HG02642 (cell line): ENCODE results near the gene SERPINA10.

Experiments used
- ATAC-seq: cut with Tn5 transposase; IDR thresholded peaks from one replicate; pipeline ENCODE4 v1.9.1; 2021; ENCODE audit warnings: mild to moderate bottlenecking; ENCODE audit not compliant: unreplicated experiment, poor library complexity

The SERPINA10 gene

GRCh38 chr14:94292872-94293577 is at the start of gene SERPINA10:
TSS of gene SERPINA10 (minus strand) at chr14:94293268. CDS start at chr14:94290593, 2,675 bp downstream.
- no peak for ATAC-seq

DNA sequence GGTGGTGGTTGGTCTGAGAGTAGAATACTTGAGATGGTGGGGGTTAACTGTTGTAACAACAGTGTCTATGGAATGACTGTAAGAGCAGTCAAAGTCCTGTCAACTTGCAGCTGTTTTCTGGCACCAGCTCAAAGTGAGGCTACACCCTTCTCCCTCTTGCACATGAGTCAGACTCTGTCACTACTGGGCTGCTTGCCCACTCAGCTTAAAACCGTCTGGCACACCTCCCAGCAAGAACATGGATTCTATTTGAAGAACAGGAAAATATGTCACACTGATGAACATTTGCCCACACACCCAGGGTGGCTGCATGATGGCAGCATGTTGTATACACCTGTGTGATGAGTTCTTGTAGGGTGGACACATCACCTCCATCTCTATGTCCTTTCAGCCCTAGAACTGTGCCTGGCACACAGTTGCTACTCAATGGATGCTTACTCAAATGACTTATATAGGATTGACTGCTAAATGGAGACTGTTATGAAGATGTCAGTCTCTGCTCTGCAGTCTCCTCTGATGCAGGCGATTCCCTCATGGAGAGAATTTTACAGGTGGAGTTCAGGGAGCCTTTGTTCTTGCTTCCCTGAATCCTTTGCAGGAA is 49.4 kb upstream of the SERPINA10 start:
- ATAC-seq: no peak

GRCh38 chr14:94341656-94342333 is 48.7 kb upstream of the SERPINA10 start:
- ATAC-seq: no peak

GRCh38 chr14:94340533-94340932 is 47.5 kb upstream of the SERPINA10 start:
- ATAC-seq: no peak

GRCh38 chr14:94338023-94338422 is 45.0 kb upstream of the SERPINA10 start:
- ATAC-seq: no peak

DNA sequence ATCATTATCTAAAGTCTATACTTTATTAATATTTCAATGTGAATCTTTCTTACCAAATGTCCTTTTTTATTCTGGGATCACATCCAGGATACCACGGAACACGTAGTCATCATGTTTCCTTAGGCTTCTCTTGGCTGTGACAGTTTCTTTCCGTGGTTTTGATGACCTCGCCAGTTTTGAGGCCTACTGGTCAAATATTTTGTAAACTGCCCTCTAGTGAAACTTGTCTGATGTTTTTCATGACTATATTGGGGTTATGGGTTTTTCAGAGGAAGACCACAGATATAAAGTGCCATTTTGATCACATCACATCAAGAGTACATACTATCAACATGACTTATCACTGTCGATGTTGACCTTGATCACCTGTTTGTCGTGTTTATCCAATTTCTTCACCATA is 44.2 kb upstream of the SERPINA10 start:
- no peak for ATAC-seq

DNA sequence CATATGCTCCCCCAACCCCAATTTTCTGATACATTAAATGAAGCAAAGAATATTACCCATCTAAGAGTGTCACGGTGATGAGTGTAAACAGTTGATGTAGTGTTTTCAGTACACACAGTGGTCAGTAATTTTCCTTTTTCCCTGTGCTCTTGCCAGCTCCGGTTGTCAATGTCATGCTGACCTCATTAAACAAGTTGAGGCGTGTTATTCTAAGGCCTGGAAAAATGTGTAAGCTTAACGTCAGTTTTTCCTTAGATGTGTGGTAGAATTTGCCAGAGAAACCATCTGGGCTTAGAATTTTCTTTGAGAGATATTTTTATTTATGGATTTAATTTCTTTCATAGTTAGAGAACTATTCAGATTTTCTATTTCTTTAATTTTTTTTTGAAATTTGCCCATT is 41.8 kb upstream of the SERPINA10 start:
- no peak for ATAC-seq

GRCh38 chr14:94332587-94332986 is 39.5 kb upstream of the SERPINA10 start:
- ATAC-seq: no peak

DNA sequence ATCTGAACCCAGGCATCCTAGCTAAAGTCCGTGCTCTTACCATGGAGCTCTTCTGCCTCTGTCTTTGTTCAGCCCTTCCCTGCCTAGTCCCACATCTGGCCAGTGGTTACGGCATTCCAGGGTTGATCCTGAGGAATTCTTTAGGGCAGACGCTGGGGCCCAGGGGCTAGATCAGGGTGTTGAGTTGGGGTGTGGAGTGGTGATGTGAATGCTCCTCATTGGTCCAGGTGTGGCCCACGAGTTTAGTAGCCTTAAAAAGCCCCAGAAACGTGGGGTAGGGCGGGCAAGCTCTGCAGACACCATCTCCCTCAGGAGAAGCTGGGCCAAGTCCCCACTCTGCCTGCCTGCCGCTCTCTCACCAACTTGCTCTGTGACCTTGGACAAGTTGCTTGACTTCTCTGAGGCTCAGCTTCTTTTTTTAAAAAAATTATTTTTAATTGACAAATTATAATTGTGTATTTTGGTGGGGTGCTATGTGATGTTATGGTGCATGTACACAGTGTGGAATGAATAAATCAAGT is 39.1 kb upstream of the SERPINA10 start:
- ATAC-seq: no peak

DNA sequence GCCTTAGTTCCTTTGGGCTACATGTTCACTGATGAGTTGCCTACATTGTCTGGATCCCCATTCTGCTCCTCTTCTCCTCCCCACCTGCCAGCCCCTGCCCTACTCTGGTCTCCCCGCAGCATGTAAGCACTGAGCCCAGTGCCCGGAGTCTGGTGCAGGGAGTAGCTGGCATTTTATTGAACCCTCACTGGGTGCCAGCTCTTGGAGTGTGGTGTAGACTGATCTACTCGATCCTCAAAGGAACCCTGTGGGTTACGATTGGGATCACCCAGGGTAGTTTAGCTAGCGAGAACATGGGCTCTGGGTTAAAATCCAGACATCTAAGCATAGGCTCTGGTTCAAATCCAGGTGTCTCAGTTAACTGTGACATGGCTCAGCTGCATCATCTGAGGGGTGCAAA is 38.4 kb upstream of the SERPINA10 start:
- ATAC-seq: no peak

- ATAC-seq: no peak
Measured at GRCh38 chr14:94330857-94331256, 37.8 kb upstream of the SERPINA10 start.

- ATAC-seq: no peak
Measured at GRCh38 chr14:94330432-94330831, 37.4 kb upstream of the SERPINA10 start.

DNA sequence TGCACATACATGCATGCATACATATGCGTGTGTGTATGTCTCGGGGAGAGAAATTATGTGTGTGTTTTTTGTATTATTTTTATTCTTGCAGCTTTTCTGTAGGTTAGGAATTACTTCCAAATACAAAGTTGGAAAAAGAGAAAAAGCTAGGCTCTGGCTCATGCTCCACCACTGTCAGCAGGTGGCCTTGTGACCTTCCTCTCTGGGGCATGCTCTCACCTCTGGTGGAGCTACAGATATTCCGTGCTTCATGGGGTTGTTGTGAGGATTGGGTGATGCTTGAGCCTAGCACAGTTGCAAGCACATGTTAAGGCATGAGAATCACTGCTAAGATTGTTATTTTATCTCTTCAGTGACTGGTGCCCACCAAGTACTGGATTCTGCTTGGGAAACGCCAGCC is 36.8 kb upstream of the SERPINA10 start:
- no peak for ATAC-seq

DNA sequence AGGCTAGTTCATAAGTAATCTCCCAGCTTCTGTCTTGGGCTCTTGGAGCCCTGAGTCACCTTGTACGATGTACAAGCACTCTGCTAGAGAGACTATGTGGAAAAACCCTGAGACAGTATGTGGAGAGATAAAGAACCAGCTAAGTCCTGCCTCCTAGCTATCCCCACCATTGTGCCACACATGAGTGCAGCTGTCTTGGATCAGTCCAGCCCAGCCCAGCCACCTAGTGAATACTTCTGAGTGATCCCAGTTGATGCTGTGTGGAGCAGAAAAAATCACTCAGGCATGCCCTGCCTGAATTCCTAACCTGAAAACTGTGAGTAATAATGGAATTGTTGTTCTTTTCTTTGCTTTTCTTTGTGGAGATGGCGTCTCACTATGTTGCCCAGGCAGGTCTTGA is 35.1 kb upstream of the SERPINA10 start:
- ATAC-seq: no peak

DNA sequence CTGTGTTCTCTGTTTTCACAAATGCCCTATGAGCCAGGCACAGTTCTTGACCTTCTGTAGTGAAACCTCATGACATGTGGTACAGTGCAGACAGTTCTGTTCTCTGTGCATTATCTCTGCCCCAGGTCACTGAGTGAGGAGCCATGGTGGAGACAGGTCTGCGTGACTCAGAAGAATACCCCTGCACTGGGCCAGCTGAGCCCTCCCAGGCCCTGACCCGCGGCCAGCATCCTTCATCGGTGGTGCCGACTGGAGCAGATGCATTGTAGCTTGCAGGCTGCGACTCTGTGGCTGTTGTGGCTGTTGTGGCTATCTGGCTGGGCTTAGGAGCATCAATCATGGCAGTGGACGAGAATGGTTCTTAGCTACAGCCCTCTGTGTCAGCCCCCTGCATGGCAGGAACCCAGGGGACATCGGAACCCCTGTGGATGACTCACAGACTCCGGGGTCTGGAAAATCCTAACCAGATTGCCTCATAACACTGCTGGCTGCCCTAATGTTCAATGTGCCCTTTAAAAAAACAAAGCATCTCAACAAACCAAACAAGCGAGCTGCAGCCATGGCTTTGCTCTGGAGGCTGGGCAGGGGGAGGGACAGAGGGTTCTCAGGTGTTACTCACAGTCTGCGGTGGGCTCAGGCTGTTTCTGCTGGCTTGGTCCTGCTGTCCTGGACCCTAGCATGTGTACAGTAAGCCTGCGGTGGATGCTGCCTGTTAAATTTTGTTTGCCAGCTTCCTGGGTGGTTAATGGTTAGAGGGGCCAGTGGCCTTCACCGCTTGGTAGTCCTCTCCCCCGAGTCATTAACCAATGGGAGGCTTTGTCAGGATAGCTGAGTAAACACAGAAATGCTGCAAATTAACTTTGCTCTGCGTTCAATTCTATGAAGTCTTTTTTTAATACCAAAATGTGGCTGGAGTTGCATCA is 29.8 kb upstream of the SERPINA10 start, which contains the start of gene SERPINA6:
Gene SERPINA6, minus strand, starts transcription at position 689 of the 923 bp plus-strand sequence. CDS start 8,688 bp downstream, outside the sequence.
- no peak for ATAC-seq

DNA sequence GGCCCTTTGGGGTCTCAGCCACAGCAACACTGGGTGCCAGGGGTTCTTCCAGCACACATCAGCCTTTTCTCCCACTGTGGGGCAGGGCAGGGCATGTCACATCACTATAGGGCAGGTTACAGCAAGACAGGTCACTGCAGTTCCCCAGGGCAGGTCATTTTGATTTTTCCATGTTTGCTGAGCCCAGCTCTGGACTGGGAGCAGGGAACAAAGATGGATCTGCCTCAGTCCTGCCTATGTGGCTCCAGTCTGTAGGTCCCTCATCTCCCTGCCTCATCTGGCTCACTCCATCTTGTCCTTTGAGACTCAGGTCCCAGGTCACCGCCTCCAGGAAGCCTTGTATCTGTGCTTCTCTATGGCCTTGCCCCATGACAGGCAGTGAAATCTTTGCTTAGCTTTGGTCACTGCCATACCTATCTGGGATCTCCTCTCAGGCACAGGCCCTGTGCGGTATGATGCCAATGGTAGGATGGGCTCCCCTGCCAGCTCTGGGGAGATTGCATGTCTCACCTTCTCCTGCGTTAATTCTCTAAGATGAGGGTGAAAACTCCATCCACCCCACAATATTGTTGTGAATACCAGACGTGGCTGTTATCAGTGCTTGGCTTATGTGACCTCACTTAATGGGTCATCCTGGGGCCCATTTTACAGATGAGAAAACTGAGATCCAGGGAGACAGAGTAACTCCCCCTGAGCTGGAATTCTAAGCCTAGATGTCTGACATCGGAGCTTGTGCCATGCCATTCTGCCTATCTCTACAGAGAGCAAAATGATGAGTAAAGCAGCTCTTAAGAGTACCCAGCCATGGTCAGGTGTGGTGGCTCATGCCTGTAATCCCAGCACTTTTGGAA is 28.6 kb upstream of the SERPINA10 start:
- no peak for ATAC-seq

GRCh38 chr14:94320243-94320642 is 27.2 kb upstream of the SERPINA10 start:
- ATAC-seq: no peak

DNA sequence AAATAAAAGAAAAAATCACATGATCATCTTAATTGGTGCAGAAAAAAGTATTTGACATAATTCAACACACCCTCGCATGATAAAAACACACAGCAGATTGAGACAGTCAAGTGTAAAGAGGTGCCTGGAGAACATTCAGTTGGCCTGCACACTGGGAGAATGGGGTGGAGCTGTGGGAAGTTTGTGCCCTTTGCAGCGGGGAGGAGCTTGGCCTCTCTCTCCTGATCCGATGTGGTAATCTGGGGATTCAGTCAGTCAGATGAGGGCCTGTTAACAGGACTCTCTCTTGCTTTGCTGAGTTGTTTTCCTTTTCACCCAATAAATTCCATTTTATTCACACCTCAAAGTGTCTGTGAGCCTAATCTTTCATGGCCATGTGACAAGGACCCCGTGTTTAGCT is 24.2 kb upstream of the SERPINA10 start:
- no peak for ATAC-seq

- no peak for ATAC-seq
Measured at GRCh38 chr14:94316692-94317091, 23.6 kb upstream of the SERPINA10 start.
